Measurements from ENCODE around the gene APOBEC3A. TPM values are rescaled to one million over a fixed set of nuclear protein-coding genes. Genes with fewer than 3 reads are reported as not detected.
A peak's percentile ranks its signal among the peaks of the same experiment; 100 is the strongest.

APOBEC3A gene
- polyA plus RNA-seq, 1 donor (not counting 4 experiments of a cell fraction or from before 2014, with no cell fraction given), result 0.50 TPM

GRCh38 chr22:38921120-38921519, 36.3 kb upstream of the APOBEC3A start:
- Histone ChIP-seq H3K9me3 (ENCODE audit: control insufficient read depth, low read depth, low read length) (no peaks in the 10 kb centered on the region), H3K4me1 (ENCODE audit: control insufficient read depth, extremely low read depth, insufficient read depth, low read length) (peaks cover 24% of the 10 kb centered on the region), H3K79me2 (ENCODE audit: control insufficient read depth, insufficient read depth, low read length) (no peaks in the 10 kb centered on the region), H3K9ac (ENCODE audit: control insufficient read depth, extremely low read depth, insufficient read depth, low read length) (no peak overlapping the region), H4K20me1 (ENCODE audit: control insufficient read depth, extremely low read depth, insufficient read depth, low read length) (no peaks in the 10 kb centered on the region), H2AFZ (ENCODE audit: control insufficient read depth, low read length) (no peak overlapping the region), H3K27me3 (ENCODE audit: control insufficient read depth, extremely low read depth, insufficient read depth, low read length) (peaks cover 20% of the 10 kb centered on the region), H3K9me1 (ENCODE audit: control insufficient read depth, extremely low read depth, insufficient read depth, low read length) (no peaks in the 10 kb centered on the region), H3K4me2 (ENCODE audit: control insufficient read depth, extremely low read depth, insufficient read depth, low read depth, low read length) (no peak overlapping the region), H3K27ac (ENCODE audit: control insufficient read depth, insufficient read depth, low read length) (no peak overlapping the region), H3K36me3 (ENCODE audit: control insufficient read depth in 2 of 2, extremely low read depth in 1 of 2, insufficient read depth in 2 of 2, low read length in 2 of 2) (no peaks in the 10 kb centered on the region), H3K4me3 (ENCODE audit: control insufficient read depth in 2 of 3, extremely low read depth in 1 of 3, insufficient read depth in 2 of 3, low read depth in 1 of 3, low read length in 3 of 3) (no peak overlapping the region)
- DNase-seq (ENCODE audit: low read depth, low spot score), result no peak
- dilution Hi-C loops (cut with MboI; ENCODE audit: extremely low pct_ligation_motif_present, low sequenced_read_pairs), result no loop called here
- TF ChIP-seq CTCF (optimal IDR thresholded peaks at IDR 0.05 in 1 of 3, IDR thresholded peaks at IDR 0.05 in 1 of 3, conservative IDR thresholded peaks at IDR 0.05 in 1 of 3; ENCODE audit: extremely low read depth in 1 of 3, insufficient read depth in 2 of 3, low read length in 3 of 3) (no peak), EZH2 (IDR thresholded peaks at IDR 0.05; ENCODE audit: low read length) (no peak)
- FAIRE-seq, result peak; percentile 76

GRCh38 chr22:38921806-38922205, 35.6 kb upstream of the APOBEC3A start:
- Histone ChIP-seq H3K4me3 (ENCODE audit: control insufficient read depth in 2 of 3, extremely low read depth in 1 of 3, insufficient read depth in 2 of 3, low read depth in 1 of 3, low read length in 3 of 3) (no peak overlapping the region), H3K27me3 (ENCODE audit: control insufficient read depth, extremely low read depth, insufficient read depth, low read length) (peaks cover 21% of the 10 kb centered on the region), H3K27ac (ENCODE audit: control insufficient read depth, insufficient read depth, low read length) (no peak overlapping the region), H3K36me3 (ENCODE audit: control insufficient read depth in 2 of 2, extremely low read depth in 1 of 2, insufficient read depth in 2 of 2, low read length in 2 of 2) (no peaks in the 10 kb centered on the region), H3K9ac (ENCODE audit: control insufficient read depth, extremely low read depth, insufficient read depth, low read length) (no peak overlapping the region), H3K79me2 (ENCODE audit: control insufficient read depth, insufficient read depth, low read length) (no peaks in the 10 kb centered on the region), H3K9me1 (ENCODE audit: control insufficient read depth, extremely low read depth, insufficient read depth, low read length) (no peaks in the 10 kb centered on the region), H2AFZ (ENCODE audit: control insufficient read depth, low read length) (no peak overlapping the region), H4K20me1 (ENCODE audit: control insufficient read depth, extremely low read depth, insufficient read depth, low read length) (no peaks in the 10 kb centered on the region), H3K4me1 (ENCODE audit: control insufficient read depth, extremely low read depth, insufficient read depth, low read length) (peaks cover 24% of the 10 kb centered on the region), H3K9me3 (ENCODE audit: control insufficient read depth, low read depth, low read length) (no peaks in the 10 kb centered on the region), H3K4me2 (ENCODE audit: control insufficient read depth, extremely low read depth, insufficient read depth, low read depth, low read length) (no peak overlapping the region)
- FAIRE-seq, result no peak
- TF ChIP-seq CTCF (optimal IDR thresholded peaks at IDR 0.05 in 1 of 3, IDR thresholded peaks at IDR 0.05 in 1 of 3, conservative IDR thresholded peaks at IDR 0.05 in 1 of 3; ENCODE audit: extremely low read depth in 1 of 3, insufficient read depth in 2 of 3, low read length in 3 of 3), result no peak
- no peak for TF ChIP-seq EZH2 (IDR thresholded peaks at IDR 0.05; ENCODE audit: low read length)
- no peak for DNase-seq (ENCODE audit: low read depth, low spot score)
- dilution Hi-C loops (cut with MboI; ENCODE audit: extremely low pct_ligation_motif_present, low sequenced_read_pairs), result no loop called here

All from keratinocyte (primary cell).